ENCODE data around the gene CCDC28B. TPM values are rescaled to one million over a fixed set of nuclear protein-coding genes. Genes with fewer than 3 reads are reported as not detected.

The CCDC28B gene
- total and polyA plus RNA-seq, 2 of the 13 experiments (the other 11 are each of a cell fraction or from before 2014, with no cell fraction given): 2.6 to 3.5 TPM

DNA sequence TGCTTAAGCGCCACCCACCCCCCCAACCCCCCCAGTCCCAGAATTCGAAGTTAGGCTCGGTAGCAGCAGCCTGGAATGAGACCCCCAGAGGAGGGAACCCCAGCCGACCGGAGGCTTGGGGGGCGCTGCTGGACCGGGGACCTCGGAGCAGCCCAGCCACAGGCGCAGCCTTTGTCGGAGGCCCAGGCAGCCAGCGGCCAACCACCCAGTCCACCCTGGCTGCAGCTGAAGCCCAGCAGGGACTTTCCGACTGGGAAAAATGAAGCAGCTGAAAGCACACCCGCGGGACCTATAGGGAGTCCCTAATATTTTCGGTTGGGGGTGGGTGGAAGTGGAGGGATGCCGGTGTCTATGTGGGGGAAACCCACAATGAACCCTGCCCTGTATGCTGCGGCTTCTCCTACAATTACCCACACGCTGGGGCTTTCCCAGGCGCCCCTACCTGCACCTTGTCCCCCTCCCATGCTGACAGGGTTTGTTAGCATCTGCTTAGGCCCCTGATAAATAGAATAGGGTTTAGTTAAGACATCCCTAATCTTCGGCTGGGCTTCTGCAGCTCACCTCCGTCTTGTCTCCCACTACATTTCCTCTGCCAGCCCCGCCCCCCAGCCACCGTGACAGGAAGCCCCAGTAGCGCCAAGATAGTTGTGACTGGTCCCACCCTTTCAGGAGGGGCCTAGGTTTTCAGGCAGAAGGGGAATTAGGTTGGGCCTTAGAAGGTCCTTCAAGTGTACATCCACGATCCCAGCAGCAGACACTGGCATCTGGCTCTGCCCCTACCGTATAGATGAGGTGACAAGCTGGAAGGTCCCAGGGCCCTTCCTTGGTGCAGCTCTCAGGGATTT, 838 bp downstream of the CCDC28B start (continued):
- TF ChIP-seq, protein P1, sequence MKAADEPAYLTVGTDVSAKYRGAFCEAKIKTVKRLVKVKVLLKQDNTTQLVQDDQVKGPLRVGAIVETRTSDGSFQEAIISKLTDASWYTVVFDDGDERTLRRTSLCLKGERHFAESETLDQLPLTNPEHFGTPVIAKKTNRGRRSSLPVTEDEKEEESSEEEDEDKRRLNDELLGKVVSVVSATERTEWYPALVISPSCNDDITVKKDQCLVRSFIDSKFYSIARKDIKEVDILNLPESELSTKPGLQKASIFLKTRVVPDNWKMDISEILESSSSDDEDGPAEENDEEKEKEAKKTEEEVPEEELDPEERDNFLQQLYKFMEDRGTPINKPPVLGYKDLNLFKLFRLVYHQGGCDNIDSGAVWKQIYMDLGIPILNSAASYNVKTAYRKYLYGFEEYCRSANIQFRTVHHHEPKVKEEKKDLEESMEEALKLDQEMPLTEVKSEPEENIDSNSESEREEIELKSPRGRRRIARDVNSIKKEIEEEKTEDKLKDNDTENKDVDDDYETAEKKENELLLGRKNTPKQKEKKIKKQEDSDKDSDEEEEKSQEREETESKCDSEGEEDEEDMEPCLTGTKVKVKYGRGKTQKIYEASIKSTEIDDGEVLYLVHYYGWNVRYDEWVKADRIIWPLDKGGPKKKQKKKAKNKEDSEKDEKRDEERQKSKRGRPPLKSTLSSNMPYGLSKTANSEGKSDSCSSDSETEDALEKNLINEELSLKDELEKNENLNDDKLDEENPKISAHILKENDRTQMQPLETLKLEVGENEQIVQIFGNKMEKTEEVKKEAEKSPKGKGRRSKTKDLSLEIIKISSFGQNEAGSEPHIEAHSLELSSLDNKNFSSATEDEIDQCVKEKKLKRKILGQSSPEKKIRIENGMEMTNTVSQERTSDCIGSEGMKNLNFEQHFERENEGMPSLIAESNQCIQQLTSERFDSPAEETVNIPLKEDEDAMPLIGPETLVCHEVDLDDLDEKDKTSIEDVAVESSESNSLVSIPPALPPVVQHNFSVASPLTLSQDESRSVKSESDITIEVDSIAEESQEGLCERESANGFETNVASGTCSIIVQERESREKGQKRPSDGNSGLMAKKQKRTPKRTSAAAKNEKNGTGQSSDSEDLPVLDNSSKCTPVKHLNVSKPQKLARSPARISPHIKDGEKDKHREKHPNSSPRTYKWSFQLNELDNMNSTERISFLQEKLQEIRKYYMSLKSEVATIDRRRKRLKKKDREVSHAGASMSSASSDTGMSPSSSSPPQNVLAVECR (CRISPR knock-in tag; IDR thresholded peaks at IDR 0.05; ENCODE audit: borderline replicate concordance): 0 out of 2 replicates have a peak, but pooled peaks have one; percentile 5
- TF ChIP-seq, protein P2, sequence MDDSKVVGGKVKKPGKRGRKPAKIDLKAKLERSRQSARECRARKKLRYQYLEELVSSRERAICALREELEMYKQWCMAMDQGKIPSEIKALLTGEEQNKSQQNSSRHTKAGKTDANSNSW (CRISPR knock-in tag; IDR thresholded peaks at IDR 0.05; ENCODE audit: borderline replicate concordance): no peak
- TF ChIP-seq, protein P3, sequence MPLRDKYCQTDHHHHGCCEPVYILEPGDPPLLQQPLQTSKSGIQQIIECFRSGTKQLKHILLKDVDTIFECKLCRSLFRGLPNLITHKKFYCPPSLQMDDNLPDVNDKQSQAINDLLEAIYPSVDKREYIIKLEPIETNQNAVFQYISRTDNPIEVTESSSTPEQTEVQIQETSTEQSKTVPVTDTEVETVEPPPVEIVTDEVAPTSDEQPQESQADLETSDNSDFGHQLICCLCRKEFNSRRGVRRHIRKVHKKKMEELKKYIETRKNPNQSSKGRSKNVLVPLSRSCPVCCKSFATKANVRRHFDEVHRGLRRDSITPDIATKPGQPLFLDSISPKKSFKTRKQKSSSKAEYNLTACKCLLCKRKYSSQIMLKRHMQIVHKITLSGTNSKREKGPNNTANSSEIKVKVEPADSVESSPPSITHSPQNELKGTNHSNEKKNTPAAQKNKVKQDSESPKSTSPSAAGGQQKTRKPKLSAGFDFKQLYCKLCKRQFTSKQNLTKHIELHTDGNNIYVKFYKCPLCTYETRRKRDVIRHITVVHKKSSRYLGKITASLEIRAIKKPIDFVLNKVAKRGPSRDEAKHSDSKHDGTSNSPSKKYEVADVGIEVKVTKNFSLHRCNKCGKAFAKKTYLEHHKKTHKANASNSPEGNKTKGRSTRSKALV (CRISPR knock-in tag; IDR thresholded peaks at IDR 0.05): peak; percentile 48; the same call in 1 of the 2 replicates
- TF ChIP-seq ZNF282 (IDR thresholded peaks at IDR 0.05; ENCODE audit: partially characterized antibody) (no peak), SP140L (CRISPR knock-in tag; IDR thresholded peaks at IDR 0.05; ENCODE audit: borderline replicate concordance) (no peak), ATM (IDR thresholded peaks at IDR 0.05; ENCODE audit: borderline replicate concordance) (no peak), GABPA (IDR thresholded peaks at IDR 0.05; ENCODE audit: low read depth, low read length) (no peak), GABPA (CRISPR knock-in tag; IDR thresholded peaks at IDR 0.05; ENCODE audit: low read depth) (no peak), TCF7L2 (IDR thresholded peaks at IDR 0.05; ENCODE audit: low read depth, low read length) (no peak), HMG20A (CRISPR knock-in tag; IDR thresholded peaks at IDR 0.05; ENCODE audit: borderline replicate concordance) (no peak), ZNF292 (CRISPR knock-in tag; IDR thresholded peaks at IDR 0.05; ENCODE audit: borderline replicate concordance, low read depth) (0 out of 2 replicates have a peak, but pooled peaks have one; percentile 3), TRIM24 (CRISPR knock-in tag; IDR thresholded peaks at IDR 0.05) (no peak), TEAD3 (CRISPR knock-in tag; optimal IDR thresholded peaks at IDR 0.05; ENCODE audit: borderline replicate concordance) (no peak), MAZ (IDR thresholded peaks at IDR 0.05; ENCODE audit: borderline replicate concordance, low read depth, low read length) (no peak), MAZ (CRISPR knock-in tag; IDR thresholded peaks at IDR 0.05; ENCODE audit: low read depth) (0 out of 2 replicates have a peak, but pooled peaks have one; percentile 10), ZNF160 (CRISPR knock-in tag; IDR thresholded peaks at IDR 0.05) (no peak), MTA1 (CRISPR knock-in tag; IDR thresholded peaks at IDR 0.05; ENCODE audit: borderline replicate concordance) (no peak), YY1 (IDR thresholded peaks at IDR 0.05; ENCODE audit: insufficient read depth, insufficient replicate concordance, low read depth, low read length) (peak; percentile 9), FOXK2 (IDR thresholded peaks at IDR 0.05) (no peak)
- TF ChIP-seq, protein P4, sequence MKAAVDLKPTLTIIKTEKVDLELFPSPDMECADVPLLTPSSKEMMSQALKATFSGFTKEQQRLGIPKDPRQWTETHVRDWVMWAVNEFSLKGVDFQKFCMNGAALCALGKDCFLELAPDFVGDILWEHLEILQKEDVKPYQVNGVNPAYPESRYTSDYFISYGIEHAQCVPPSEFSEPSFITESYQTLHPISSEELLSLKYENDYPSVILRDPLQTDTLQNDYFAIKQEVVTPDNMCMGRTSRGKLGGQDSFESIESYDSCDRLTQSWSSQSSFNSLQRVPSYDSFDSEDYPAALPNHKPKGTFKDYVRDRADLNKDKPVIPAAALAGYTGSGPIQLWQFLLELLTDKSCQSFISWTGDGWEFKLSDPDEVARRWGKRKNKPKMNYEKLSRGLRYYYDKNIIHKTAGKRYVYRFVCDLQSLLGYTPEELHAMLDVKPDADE (CRISPR knock-in tag; IDR thresholded peaks at IDR 0.05): no peak
- TF ChIP-seq, protein P5, sequence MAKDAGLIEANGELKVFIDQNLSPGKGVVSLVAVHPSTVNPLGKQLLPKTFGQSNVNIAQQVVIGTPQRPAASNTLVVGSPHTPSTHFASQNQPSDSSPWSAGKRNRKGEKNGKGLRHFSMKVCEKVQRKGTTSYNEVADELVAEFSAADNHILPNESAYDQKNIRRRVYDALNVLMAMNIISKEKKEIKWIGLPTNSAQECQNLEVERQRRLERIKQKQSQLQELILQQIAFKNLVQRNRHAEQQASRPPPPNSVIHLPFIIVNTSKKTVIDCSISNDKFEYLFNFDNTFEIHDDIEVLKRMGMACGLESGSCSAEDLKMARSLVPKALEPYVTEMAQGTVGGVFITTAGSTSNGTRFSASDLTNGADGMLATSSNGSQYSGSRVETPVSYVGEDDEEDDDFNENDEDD (CRISPR knock-in tag; IDR thresholded peaks at IDR 0.05; ENCODE audit: borderline replicate concordance): no peak
